ENCODE measurements around the gene STAMBPL1. TPM values are rescaled to one million over a fixed set of nuclear protein-coding genes. Genes with fewer than 3 reads are reported as not detected.

Gene STAMBPL1
- total RNA-seq, 1 donor from 2014 or later = 37.5 TPM

GRCh38 chr10:88936656-88937055 lies 56.6 kb downstream of the STAMBPL1 start:
- H3K4me1 Mint-ChIP-seq (ENCODE audit: low read depth) = peaks cover 26% of the 10 kb centered on the region
- no peaks in the 10 kb centered on the region for H3K27me3 Mint-ChIP-seq (ENCODE audit: insufficient read depth)
- H3K27ac Mint-ChIP-seq = no peak overlapping the region
- H3K36me3 Mint-ChIP-seq (ENCODE audit: low read depth) = peaks cover 35% of the 10 kb centered on the region
- no peak overlapping the region for H3K4me3 Mint-ChIP-seq
- DNase-seq (ENCODE audit: low spot score) = no peak
- intact Hi-C loops (cut with micrococcal nuclease) = loop anchor here (5.0 kb wide), 1 partner anchor 226 kb away; no protein-coding TSS in a partner anchor
- no peaks in the 10 kb centered on the region for H3K9me3 Mint-ChIP-seq

- intact Hi-C loops (cut with micrococcal nuclease) = loop anchor here (5.0 kb wide), 1 partner anchor 224 kb away; no protein-coding TSS in a partner anchor
- H3K9me3 Mint-ChIP-seq = no peaks in the 10 kb centered on the region
- H3K4me3 Mint-ChIP-seq = no peak overlapping the region
- peaks cover 17% of the 10 kb centered on the region for H3K4me1 Mint-ChIP-seq (ENCODE audit: low read depth)
- H3K27ac Mint-ChIP-seq = no peak overlapping the region
- no peak for DNase-seq (ENCODE audit: low spot score)
- peaks cover 31% of the 10 kb centered on the region for H3K36me3 Mint-ChIP-seq (ENCODE audit: low read depth)
- peaks cover 3% of the 10 kb centered on the region for H3K27me3 Mint-ChIP-seq (ENCODE audit: insufficient read depth)
Observed at GRCh38 chr10:88938039-88938438, 58.0 kb downstream of the STAMBPL1 start.

GRCh38 chr10:88938938-88939337 lies 58.9 kb downstream of the STAMBPL1 start:
- Mint-ChIP-seq H3K4me1 (ENCODE audit: low read depth) (peaks cover 17% of the 10 kb centered on the region), H3K27ac (no peak overlapping the region), H3K9me3 (no peaks in the 10 kb centered on the region), H3K27me3 (ENCODE audit: insufficient read depth) (peaks cover 3% of the 10 kb centered on the region), H3K36me3 (ENCODE audit: low read depth) (peaks cover 31% of the 10 kb centered on the region), H3K4me3 (no peak overlapping the region)
- no peak for DNase-seq (ENCODE audit: low spot score)
- intact Hi-C loops (cut with micrococcal nuclease) = loop anchor here (5.0 kb wide), 1 partner anchor 223 kb away; no protein-coding TSS in a partner anchor

- intact Hi-C loops (cut with micrococcal nuclease) = no loop called here
- H3K9me3 Mint-ChIP-seq = no peaks in the 10 kb centered on the region
- no peak overlapping the region for H3K4me3 Mint-ChIP-seq
- DNase-seq (ENCODE audit: low spot score) = no peak
- H3K36me3 Mint-ChIP-seq (ENCODE audit: low read depth) = peaks cover 23% of the 10 kb centered on the region
- H3K4me1 Mint-ChIP-seq (ENCODE audit: low read depth) = peaks cover 14% of the 10 kb centered on the region
- no peak overlapping the region for H3K27ac Mint-ChIP-seq
- peaks cover 8% of the 10 kb centered on the region for H3K27me3 Mint-ChIP-seq (ENCODE audit: insufficient read depth)
Observed at GRCh38 chr10:88941026-88941425, 61.0 kb downstream of the STAMBPL1 start.

- Mint-ChIP-seq H3K36me3 (ENCODE audit: low read depth) (peaks cover 13% of the 10 kb centered on the region), H3K4me3 (no peak overlapping the region), H3K4me1 (ENCODE audit: low read depth) (peaks cover 16% of the 10 kb centered on the region), H3K9me3 (no peaks in the 10 kb centered on the region), H3K27ac (no peak overlapping the region), H3K27me3 (ENCODE audit: insufficient read depth) (peaks cover 8% of the 10 kb centered on the region)
- no peak for DNase-seq (ENCODE audit: low spot score)
- intact Hi-C loops (cut with micrococcal nuclease) = no loop called here
Observed at GRCh38 chr10:88943778-88944177, 63.7 kb downstream of the STAMBPL1 start.

- Mint-ChIP-seq H3K4me3 (no peak overlapping the region), H3K9me3 (no peaks in the 10 kb centered on the region), H3K4me1 (ENCODE audit: low read depth) (peaks cover 16% of the 10 kb centered on the region), H3K27me3 (ENCODE audit: insufficient read depth) (peaks cover 8% of the 10 kb centered on the region), H3K27ac (no peak overlapping the region), H3K36me3 (ENCODE audit: low read depth) (peaks cover 9% of the 10 kb centered on the region)
- no peak for DNase-seq (ENCODE audit: low spot score)
- intact Hi-C loops (cut with micrococcal nuclease) = no loop called here
Observed at GRCh38 chr10:88944813-88945212, 64.8 kb downstream of the STAMBPL1 start.

- Mint-ChIP-seq H3K27ac (no peak overlapping the region), H3K36me3 (ENCODE audit: low read depth) (peaks cover 7% of the 10 kb centered on the region), H3K4me1 (ENCODE audit: low read depth) (peaks cover 16% of the 10 kb centered on the region), H3K27me3 (ENCODE audit: insufficient read depth) (peaks cover 8% of the 10 kb centered on the region), H3K4me3 (no peak overlapping the region), H3K9me3 (no peaks in the 10 kb centered on the region)
- DNase-seq (ENCODE audit: low spot score) = no peak
- intact Hi-C loops (cut with micrococcal nuclease) = no loop called here
Observed at GRCh38 chr10:88946200-88946599, 66.2 kb downstream of the STAMBPL1 start.

- H3K9me3 Mint-ChIP-seq = no peaks in the 10 kb centered on the region
- intact Hi-C loops (cut with micrococcal nuclease) = no loop called here
- no peak overlapping the region for H3K4me3 Mint-ChIP-seq
- peaks cover 16% of the 10 kb centered on the region for H3K4me1 Mint-ChIP-seq (ENCODE audit: low read depth)
- no peak overlapping the region for H3K27ac Mint-ChIP-seq
- H3K27me3 Mint-ChIP-seq (ENCODE audit: insufficient read depth) = peaks cover 8% of the 10 kb centered on the region
- no peak for DNase-seq (ENCODE audit: low spot score)
- peaks cover 4% of the 10 kb centered on the region for H3K36me3 Mint-ChIP-seq (ENCODE audit: low read depth)
Observed at GRCh38 chr10:88946965-88947590, 67.0 kb downstream of the STAMBPL1 start.

GRCh38 chr10:88949051-88949450 lies 69.0 kb downstream of the STAMBPL1 start:
- Mint-ChIP-seq H3K36me3 (ENCODE audit: low read depth) (peaks cover 4% of the 10 kb centered on the region), H3K27ac (no peak overlapping the region), H3K27me3 (ENCODE audit: insufficient read depth) (peaks cover 5% of the 10 kb centered on the region), H3K9me3 (no peaks in the 10 kb centered on the region), H3K4me1 (ENCODE audit: low read depth) (peaks cover 16% of the 10 kb centered on the region), H3K4me3 (no peak overlapping the region)
- intact Hi-C loops (cut with micrococcal nuclease) = no loop called here
- no peak for DNase-seq (ENCODE audit: low spot score)

- peaks cover 2% of the 10 kb centered on the region for H3K27me3 Mint-ChIP-seq (ENCODE audit: insufficient read depth)
- peaks cover 8% of the 10 kb centered on the region for H3K4me1 Mint-ChIP-seq (ENCODE audit: low read depth)
Observed at GRCh38 chr10:88949912-88950837, 70.1 kb downstream of the STAMBPL1 start.

GRCh38 chr10:88952647-88953111 lies 72.6 kb downstream of the STAMBPL1 start, which contains the start of gene ACTA2:
ACTA2 (minus strand) TSS chr10:88952773; CDS start chr10:88948930, 3,843 bp downstream.
- intact Hi-C loops (cut with micrococcal nuclease) = no loop called here
- Mint-ChIP-seq H3K27me3 (ENCODE audit: insufficient read depth) (peaks cover 2% of the 10 kb centered on the region), H3K9me3 (no peaks in the 10 kb centered on the region), H3K4me3 (no peak within 1 kb of the TSS), H3K27ac (no peak within 1 kb of the TSS), H3K4me1 (ENCODE audit: low read depth) (no peaks in the 10 kb centered on the region), H3K36me3 (ENCODE audit: low read depth) (no peaks in the 10 kb centered on the region)
- no peak for DNase-seq (ENCODE audit: low spot score)

More at GRCh38 chr10:88949912-88950837, 70.1 kb downstream of the STAMBPL1 start:
- no peak overlapping the region for H3K27ac Mint-ChIP-seq
- H3K9me3 Mint-ChIP-seq = no peaks in the 10 kb centered on the region
- intact Hi-C loops (cut with micrococcal nuclease) = no loop called here
- H3K4me3 Mint-ChIP-seq = no peak overlapping the region
- H3K36me3 Mint-ChIP-seq (ENCODE audit: low read depth) = peaks cover 4% of the 10 kb centered on the region
- DNase-seq (ENCODE audit: low spot score) = no peak

- H3K36me3 Mint-ChIP-seq (ENCODE audit: low read depth) = no peaks in the 10 kb centered on the region
- H3K4me1 Mint-ChIP-seq (ENCODE audit: low read depth) = no peaks in the 10 kb centered on the region
- no peaks in the 10 kb centered on the region for H3K9me3 Mint-ChIP-seq
- DNase-seq (ENCODE audit: low spot score) = no peak
- H3K27ac Mint-ChIP-seq = no peak overlapping the region
- intact Hi-C loops (cut with micrococcal nuclease) = no loop called here
- H3K4me3 Mint-ChIP-seq = no peak overlapping the region
- H3K27me3 Mint-ChIP-seq (ENCODE audit: insufficient read depth) = peaks cover 2% of the 10 kb centered on the region
Observed at GRCh38 chr10:88953662-88954061, 73.6 kb downstream of the STAMBPL1 start.
